ENCODE measurements around the gene RASGRF2.
A peak's percentile ranks its signal among the peaks of the same experiment; 100 is the strongest.

Gene RASGRF2

DNA sequence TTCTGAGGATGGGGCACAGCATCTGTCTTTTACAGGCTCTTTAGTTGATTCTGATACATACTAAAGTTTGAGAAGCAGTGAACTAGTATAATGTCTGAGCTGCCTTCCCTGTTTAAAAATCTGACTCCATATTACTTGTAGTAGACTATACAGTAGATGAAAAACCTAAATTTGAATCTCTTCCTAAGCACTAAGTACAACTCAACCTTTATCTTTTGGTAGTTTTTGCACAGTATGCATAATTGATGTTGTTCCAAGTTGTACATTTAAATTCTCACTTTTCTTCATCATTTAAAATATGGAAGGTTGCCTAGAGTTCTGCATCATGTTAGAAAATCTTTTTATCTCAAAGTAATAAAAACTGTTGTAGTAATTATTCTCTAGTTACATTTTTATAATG, 174.4 kb downstream of the RASGRF2 start:
- H3K27ac ChIP-seq: no peak overlapping the region
- no peak overlapping the region for H3K9ac ChIP-seq (ENCODE audit: insufficient read length)
- H3K36me3 ChIP-seq (ENCODE audit: insufficient read depth, low read length): no peaks in the 10 kb centered on the region
- no peak for DNase-seq (ENCODE audit: low read depth, low spot score)
- H3K9me3 ChIP-seq (ENCODE audit: low read depth, low read length): no peaks in the 10 kb centered on the region
- TF ChIP-seq POLR2AphosphoS5 (IDR thresholded peaks at IDR 0.05; ENCODE audit: borderline replicate concordance, low read depth, low read length) (no peak), EZH2 (IDR thresholded peaks at IDR 0.05) (no peak), FOXP2 (optimal IDR thresholded peaks at IDR 0.05; ENCODE audit: control extremely low read depth, extremely low read length, insufficient read depth) (no peak)
- peak overlapping the region; percentile 5; the same call in 1 of the 2 replicates for H3K4me3 ChIP-seq

DNA sequence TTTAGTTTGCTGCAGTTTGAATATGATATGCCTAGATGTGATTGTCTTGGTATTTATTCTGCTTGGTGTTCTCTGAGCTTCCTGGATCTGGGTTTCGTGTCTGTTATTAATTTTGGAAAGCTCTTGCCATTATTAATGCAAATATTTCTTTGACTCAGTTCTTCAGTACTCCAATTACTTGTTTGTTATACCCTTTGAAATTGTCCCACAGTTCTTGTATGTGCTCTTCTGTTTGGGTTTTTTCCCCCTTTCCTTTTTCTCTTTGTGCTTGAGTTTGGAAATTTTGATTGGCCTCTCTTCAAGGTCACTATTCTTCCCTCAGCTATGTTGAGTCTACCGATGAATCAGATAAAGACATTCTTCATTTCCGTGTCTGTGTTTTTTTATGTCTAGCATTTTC, 176.4 kb downstream of the RASGRF2 start:
- Histone ChIP-seq H3K27ac (no peak overlapping the region), H3K36me3 (ENCODE audit: insufficient read depth, low read length) (no peaks in the 10 kb centered on the region), H3K9ac (ENCODE audit: insufficient read length) (no peak overlapping the region), H3K4me3 (no peak overlapping the region), H3K9me3 (ENCODE audit: low read depth, low read length) (no peaks in the 10 kb centered on the region)
- no peak for TF ChIP-seq EZH2 (IDR thresholded peaks at IDR 0.05)
- TF ChIP-seq POLR2AphosphoS5 (IDR thresholded peaks at IDR 0.05; ENCODE audit: borderline replicate concordance, low read depth, low read length): no peak
- TF ChIP-seq FOXP2 (optimal IDR thresholded peaks at IDR 0.05; ENCODE audit: control extremely low read depth, extremely low read length, insufficient read depth): no peak
- DNase-seq (ENCODE audit: low read depth, low spot score): no peak

DNA sequence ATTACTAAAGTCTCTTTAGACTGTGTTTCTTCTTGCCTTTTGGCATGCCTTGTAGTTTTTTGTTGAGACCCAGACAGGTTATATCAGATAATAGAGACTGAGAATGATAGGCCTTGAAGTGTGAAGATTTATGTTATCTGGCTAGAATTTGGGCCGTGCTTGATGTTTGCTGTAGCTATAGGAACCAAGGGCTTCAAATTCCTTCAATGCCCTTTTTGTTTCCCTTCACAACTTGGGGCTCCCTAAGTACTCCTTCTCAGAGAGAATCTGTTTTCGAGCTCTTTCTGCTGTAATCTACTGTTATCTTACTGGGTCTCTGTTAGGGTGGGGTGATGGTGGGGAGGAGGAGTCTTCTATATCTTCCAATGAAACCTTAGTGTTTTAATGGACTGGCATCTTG, 177.7 kb downstream of the RASGRF2 start:
- Histone ChIP-seq H3K9ac (ENCODE audit: insufficient read length) (no peak overlapping the region), H3K27ac (no peak overlapping the region), H3K36me3 (ENCODE audit: insufficient read depth, low read length) (no peaks in the 10 kb centered on the region), H3K9me3 (ENCODE audit: low read depth, low read length) (no peaks in the 10 kb centered on the region), H3K4me3 (no peak overlapping the region)
- TF ChIP-seq FOXP2 (optimal IDR thresholded peaks at IDR 0.05; ENCODE audit: control extremely low read depth, extremely low read length, insufficient read depth) (no peak), EZH2 (IDR thresholded peaks at IDR 0.05) (no peak), POLR2AphosphoS5 (IDR thresholded peaks at IDR 0.05; ENCODE audit: borderline replicate concordance, low read depth, low read length) (no peak)
- DNase-seq (ENCODE audit: low read depth, low spot score): no peak

DNA sequence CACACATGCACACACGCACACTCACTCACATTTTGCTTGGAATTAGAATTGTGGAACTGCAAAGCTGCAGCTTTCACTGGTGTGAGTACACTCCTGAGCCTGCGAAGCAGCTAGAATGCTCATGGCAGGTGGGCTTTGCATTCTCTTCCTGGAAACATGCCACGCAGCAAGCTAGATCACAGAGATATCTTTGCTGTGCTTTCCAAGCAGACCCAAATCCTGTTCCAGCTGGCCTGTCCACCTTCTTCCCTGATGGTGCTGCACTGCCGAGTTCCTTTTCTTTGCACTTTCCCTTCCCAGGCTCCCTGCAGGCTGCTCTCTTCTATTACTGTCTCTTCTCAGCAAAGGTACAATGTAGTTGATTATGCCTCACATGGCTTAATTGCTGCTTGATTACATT, 180.3 kb downstream of the RASGRF2 start:
- Histone ChIP-seq H3K27ac (no peak overlapping the region), H3K4me3 (no peak overlapping the region), H3K9me3 (ENCODE audit: low read depth, low read length) (no peaks in the 10 kb centered on the region), H3K36me3 (ENCODE audit: insufficient read depth, low read length) (no peaks in the 10 kb centered on the region), H3K9ac (ENCODE audit: insufficient read length) (no peak overlapping the region)
- TF ChIP-seq POLR2AphosphoS5 (IDR thresholded peaks at IDR 0.05; ENCODE audit: borderline replicate concordance, low read depth, low read length) (no peak), EZH2 (IDR thresholded peaks at IDR 0.05) (no peak), FOXP2 (optimal IDR thresholded peaks at IDR 0.05; ENCODE audit: control extremely low read depth, extremely low read length, insufficient read depth) (no peak)
- no peak for DNase-seq (ENCODE audit: low read depth, low spot score)

DNA sequence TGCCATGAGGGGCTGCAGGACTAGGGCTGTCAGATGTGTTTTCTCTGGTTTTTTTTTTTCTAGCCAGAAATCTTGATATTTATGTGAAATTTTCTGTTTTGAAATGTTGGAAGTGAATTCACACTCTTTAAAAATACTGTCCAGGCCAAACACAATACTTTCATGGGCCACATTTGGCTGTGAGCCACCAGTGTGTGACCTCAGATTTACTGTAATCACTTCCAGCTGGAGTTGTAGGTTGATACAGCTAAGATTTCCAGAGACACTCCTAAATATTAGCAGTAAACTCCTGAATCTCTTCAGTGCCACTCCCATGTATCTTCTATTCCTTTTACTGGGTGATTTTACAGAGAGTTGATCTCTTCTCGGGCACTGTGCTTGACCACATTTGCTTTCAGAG, 180.8 kb downstream of the RASGRF2 start:
- Histone ChIP-seq H3K9ac (ENCODE audit: insufficient read length) (no peak overlapping the region), H3K4me3 (no peak overlapping the region), H3K9me3 (ENCODE audit: low read depth, low read length) (no peaks in the 10 kb centered on the region), H3K27ac (no peak overlapping the region), H3K36me3 (ENCODE audit: insufficient read depth, low read length) (no peaks in the 10 kb centered on the region)
- TF ChIP-seq POLR2AphosphoS5 (IDR thresholded peaks at IDR 0.05; ENCODE audit: borderline replicate concordance, low read depth, low read length) (no peak), EZH2 (IDR thresholded peaks at IDR 0.05) (no peak), FOXP2 (optimal IDR thresholded peaks at IDR 0.05; ENCODE audit: control extremely low read depth, extremely low read length, insufficient read depth) (no peak)
- DNase-seq (ENCODE audit: low read depth, low spot score): no peak

DNA sequence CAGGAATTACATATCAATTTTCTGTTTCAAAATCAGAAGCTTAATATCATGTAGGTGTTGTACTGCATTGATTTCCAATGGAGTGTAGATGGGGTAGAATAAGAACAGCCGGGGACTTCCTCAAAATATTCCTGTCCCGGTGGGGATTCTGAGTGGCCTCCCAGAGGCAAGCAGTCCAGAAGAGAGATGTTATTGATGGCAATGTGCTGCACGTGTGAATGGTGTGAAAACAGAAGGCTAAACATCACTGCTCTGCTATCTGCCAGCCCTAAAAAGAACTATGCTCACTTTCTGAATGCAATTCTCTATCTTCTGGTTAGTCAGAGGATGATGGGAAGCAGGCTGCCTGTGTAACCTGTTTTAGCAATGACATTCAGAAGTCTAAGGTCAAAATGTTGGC, 181.9 kb downstream of the RASGRF2 start:
- H3K9me3 ChIP-seq (ENCODE audit: low read depth, low read length): no peaks in the 10 kb centered on the region
- H3K27ac ChIP-seq: no peak overlapping the region
- no peak for DNase-seq (ENCODE audit: low read depth, low spot score)
- no peak overlapping the region for H3K9ac ChIP-seq (ENCODE audit: insufficient read length)
- no peaks in the 10 kb centered on the region for H3K36me3 ChIP-seq (ENCODE audit: insufficient read depth, low read length)
- H3K4me3 ChIP-seq: no peak overlapping the region
- no peak for TF ChIP-seq POLR2AphosphoS5 (IDR thresholded peaks at IDR 0.05; ENCODE audit: borderline replicate concordance, low read depth, low read length)
- no peak for TF ChIP-seq FOXP2 (optimal IDR thresholded peaks at IDR 0.05; ENCODE audit: control extremely low read depth, extremely low read length, insufficient read depth)
- TF ChIP-seq EZH2 (IDR thresholded peaks at IDR 0.05): no peak

DNA sequence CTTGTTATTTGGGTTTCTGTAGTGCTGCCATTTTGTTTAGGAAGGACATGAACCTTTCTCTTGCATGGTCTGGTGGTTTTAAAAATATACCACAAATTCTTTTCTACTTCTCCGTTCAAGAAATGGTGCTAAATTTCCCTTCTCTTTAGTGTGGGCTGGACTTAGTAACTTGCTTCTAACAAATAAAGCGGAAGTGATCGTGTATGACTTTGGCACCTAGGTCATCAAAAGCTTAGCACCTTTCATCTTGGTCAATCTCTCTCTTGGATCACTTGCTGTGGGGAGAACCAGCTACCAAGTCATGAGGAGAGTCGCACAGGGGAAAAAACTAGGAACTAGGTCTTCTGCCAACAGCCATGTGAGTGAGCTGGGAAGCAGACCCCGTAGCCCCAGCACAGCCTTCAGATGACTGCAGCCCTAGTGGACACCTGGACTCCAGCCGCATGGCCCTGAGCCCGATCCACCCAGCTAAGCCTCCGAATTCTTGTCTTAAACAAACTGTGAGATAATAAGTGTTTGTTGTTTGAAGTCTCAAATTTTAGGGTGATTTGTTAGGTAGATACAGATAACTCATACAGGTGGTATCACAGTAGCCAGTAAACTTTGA, 185.3 kb downstream of the RASGRF2 start:
- Histone ChIP-seq H3K9ac (ENCODE audit: insufficient read length) (no peak overlapping the region), H3K4me3 (no peak overlapping the region), H3K27ac (no peak overlapping the region), H3K9me3 (ENCODE audit: low read depth, low read length) (no peaks in the 10 kb centered on the region), H3K36me3 (ENCODE audit: insufficient read depth, low read length) (no peaks in the 10 kb centered on the region)
- TF ChIP-seq EZH2 (IDR thresholded peaks at IDR 0.05): no peak
- no peak for TF ChIP-seq POLR2AphosphoS5 (IDR thresholded peaks at IDR 0.05; ENCODE audit: borderline replicate concordance, low read depth, low read length)
- TF ChIP-seq FOXP2 (optimal IDR thresholded peaks at IDR 0.05; ENCODE audit: control extremely low read depth, extremely low read length, insufficient read depth): no peak
- no peak for DNase-seq (ENCODE audit: low read depth, low spot score)

DNA sequence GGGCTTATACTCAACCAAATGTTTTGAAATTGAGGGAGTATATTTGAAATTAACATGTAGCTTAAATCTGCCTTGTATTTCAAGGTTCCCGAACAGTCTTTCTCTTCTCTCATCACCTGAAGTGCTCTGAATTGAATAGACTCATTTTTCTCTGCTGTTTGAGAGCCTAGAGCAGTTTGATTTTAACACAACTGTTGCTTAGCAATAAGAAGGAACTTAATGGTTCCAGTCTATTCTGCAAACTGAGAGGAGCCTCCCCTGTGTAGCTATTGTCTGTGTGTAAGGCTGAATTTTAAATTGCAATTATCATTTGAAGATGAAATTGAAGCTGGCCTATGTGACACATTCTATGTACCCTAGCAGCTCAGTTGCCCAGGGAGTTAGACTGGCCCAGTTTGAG, 185.9 kb downstream of the RASGRF2 start:
- Histone ChIP-seq H3K36me3 (ENCODE audit: insufficient read depth, low read length) (no peaks in the 10 kb centered on the region), H3K4me3 (no peak overlapping the region), H3K9me3 (ENCODE audit: low read depth, low read length) (no peaks in the 10 kb centered on the region), H3K9ac (ENCODE audit: insufficient read length) (no peak overlapping the region), H3K27ac (no peak overlapping the region)
- no peak for TF ChIP-seq POLR2AphosphoS5 (IDR thresholded peaks at IDR 0.05; ENCODE audit: borderline replicate concordance, low read depth, low read length)
- no peak for DNase-seq (ENCODE audit: low read depth, low spot score)
